CD8-positive, alpha-beta memory T cell (primary cell): ENCODE data around the gene AUH. TPM values are rescaled to one million over a fixed set of nuclear protein-coding genes. Genes with fewer than 3 reads are reported as not detected.

Experiments used
- CTCF ChIA-PET: fragments of 350-600 bp; sonication (Branson Sonifier 250); formaldehyde crosslinking; loops from one replicate; lab custom pipeline; 2021; ENCODE audit warnings: antibody characterized with exemption; lab: Charles Lee
- POLR2A ChIA-PET: fragments of 350-600 bp; sonication (Branson Sonifier 250); formaldehyde crosslinking; loops from one replicate; lab custom pipeline; 2021; ENCODE audit warnings: antibody characterized with exemption; lab: Charles Lee
- DNase-seq, 5 donors: peaks; one replicate each; pipeline versions ENCODE4 v3.0.0 to v3.0.0-alpha.2; 2020 to 2022; ENCODE audit warnings: mixed read lengths in 1 of 5
- H3K27ac ChIP-seq: one replicate; pipeline ENCODE4 v1.7.0; 2013; ENCODE audit warnings: low read depth, mild to moderate bottlenecking, low read length, moderate library complexity
- H3K27me3 ChIP-seq: 2 replicates; pipeline ENCODE4 v1.7.0; 2013; ENCODE audit warnings: low read length, mild to moderate bottlenecking; ENCODE audit not compliant: insufficient read depth, poor library complexity, severe bottlenecking
- H3K36me3 ChIP-seq: 2 replicates; pipeline ENCODE4 v1.7.0; 2013; ENCODE audit warnings: mild to moderate bottlenecking, low read length, moderate library complexity; ENCODE audit not compliant: insufficient read depth
- H3K4me1 ChIP-seq: 2 replicates; pipeline ENCODE4 v1.7.0; 2013; ENCODE audit warnings: mild to moderate bottlenecking, low read length, moderate library complexity; ENCODE audit not compliant: insufficient read depth
- H3K4me3 ChIP-seq: 2 replicates; pipeline ENCODE4 v1.7.0; 2013; ENCODE audit warnings: mild to moderate bottlenecking, low read length
- H3K9me3 ChIP-seq: 2 replicates; pipeline ENCODE4 v1.7.0; 2013; ENCODE audit warnings: mild to moderate bottlenecking, low read length
- H3K27ac Mint-ChIP-seq, 8 donors: one replicate each; pipeline ENCODE4 v1.8.0; 2020 to 2021; ENCODE audit warnings: mixed read lengths in 8 of 8, mild to moderate bottlenecking in 6 of 8, inconsistent platforms in 3 of 8, moderate library complexity in 3 of 8
- H3K27me3 Mint-ChIP-seq, 2 donors: one replicate each; pipeline ENCODE4 v1.8.0; 2020 to 2021; ENCODE audit warnings: mixed read lengths in 2 of 2, mild to moderate bottlenecking in 1 of 2, moderate library complexity in 1 of 2
- H3K36me3 Mint-ChIP-seq, 3 donors: one replicate each; pipeline ENCODE4 v1.8.0; 2020 to 2021; ENCODE audit warnings: mixed read lengths in 3 of 3, inconsistent platforms in 1 of 3, mild to moderate bottlenecking in 1 of 3
- H3K4me1 Mint-ChIP-seq, 3 donors: one replicate each; pipeline ENCODE4 v1.8.0; 2020 to 2021; ENCODE audit warnings: mixed read lengths in 3 of 3, inconsistent platforms in 1 of 3, mild to moderate bottlenecking in 1 of 3
- H3K4me3 Mint-ChIP-seq, 7 donors: one replicate each; pipeline ENCODE4 v1.8.0; 2020 to 2021; ENCODE audit warnings: mixed read lengths in 7 of 7, mild to moderate bottlenecking in 6 of 7, moderate library complexity in 4 of 7, inconsistent platforms in 2 of 7
- H3K9me3 Mint-ChIP-seq, 5 donors: one replicate each; pipeline ENCODE4 v1.8.0; 2020 to 2022; ENCODE audit warnings: mixed read lengths in 5 of 5, mild to moderate bottlenecking in 3 of 5, moderate library complexity in 2 of 5, inconsistent platforms in 1 of 5
- polyA plus RNA-seq: library from polyadenylated mRNA; unstranded; fragments of 300-500 nt; fragmentation: Illumina TruSeq; gene quantifications from one replicate; pipeline ENCODE4 v1.2.3, GENCODE V29; 2021
- total RNA-seq, 2 experiments: library from RNA; stranded (reverse); gene quantifications; one replicate each; pipeline ENCODE4 v1.2.3, GENCODE V29; 2021

AUH gene
- total and polyA plus RNA-seq, 3 experiments from 2014 or later: 12.8 to 35.0 (median 33.5) TPM

GRCh38 chr9:91359734-91360470, 1.8 kb downstream of the AUH start:
- peaks cover 30% of the 10 kb centered on the region for H3K4me1 ChIP-seq

GRCh38 chr9:91359083-91359482, 2.6 kb downstream of the AUH start:
- no peak overlapping the region for H3K27ac ChIP-seq
- no peaks in the 10 kb centered on the region for H3K27me3 Mint-ChIP-seq
- H3K4me1 ChIP-seq: peaks cover 30% of the 10 kb centered on the region
- no peaks in the 10 kb centered on the region for H3K9me3 Mint-ChIP-seq
- POLR2A ChIA-PET: no interaction called here
- peak overlapping the region in 2 of 7 donors; percentile 9 to 92 for H3K4me3 Mint-ChIP-seq
- H3K27me3 ChIP-seq: no peaks in the 10 kb centered on the region
- H3K27ac Mint-ChIP-seq: peak overlapping the region in 5 of 8 donors; percentile 0 to 78 (median 21)
- peaks cover 4% of the 10 kb centered on the region for H3K36me3 ChIP-seq
- H3K36me3 Mint-ChIP-seq: peaks cover 3 to 44% (median 7%) of the 10 kb centered on the region in 3 donors
- H3K4me1 Mint-ChIP-seq: peaks cover 46 to 72% (median 60%) of the 10 kb centered on the region in 3 donors
- CTCF ChIA-PET: interaction anchor here (1.1 to 1.4 kb wide), 3 partner anchors 9 to 67 kb away, joined by 3 read pairs; no protein-coding TSS in a partner anchor
- H3K9me3 ChIP-seq: no peaks in the 10 kb centered on the region
- no peak for DNase-seq
- no peak overlapping the region for H3K4me3 ChIP-seq

More at GRCh38 chr9:91359734-91360470, 1.8 kb downstream of the AUH start:
- DNase-seq: no peak
- ChIA-PET POLR2A (no interaction called here), CTCF (interaction anchor here (1.4 to 1.5 kb wide), 2 partner anchors 12 to 265 kb away, joined by 3 read pairs; no protein-coding TSS in a partner anchor)
- H3K27ac Mint-ChIP-seq: peak overlapping the region in 7 of 8 donors; percentile 20 to 98 (median 96)
- peaks cover 2 to 36% (median 3%) of the 10 kb centered on the region in 3 donors for H3K36me3 Mint-ChIP-seq
- H3K9me3 ChIP-seq: no peaks in the 10 kb centered on the region
- no peaks in the 10 kb centered on the region for H3K27me3 ChIP-seq
- H3K4me3 ChIP-seq: peak overlapping the region; percentile 91
- H3K4me1 Mint-ChIP-seq: peaks cover 46 to 70% (median 60%) of the 10 kb centered on the region in 3 donors
- H3K9me3 Mint-ChIP-seq: no peaks in the 10 kb centered on the region
- peaks cover 4% of the 10 kb centered on the region for H3K36me3 ChIP-seq
- H3K4me3 Mint-ChIP-seq: peak overlapping the region; percentile 90 to 99 (median 99)
- no peaks in the 10 kb centered on the region for H3K27me3 Mint-ChIP-seq
- H3K27ac ChIP-seq: no peak overlapping the region

- H3K4me1 ChIP-seq: peaks cover 11% of the 10 kb centered on the region
- ChIA-PET CTCF (no interaction called here), POLR2A (no interaction called here)
- no peaks in the 10 kb centered on the region for H3K9me3 Mint-ChIP-seq
- H3K36me3 ChIP-seq: peaks cover 12% of the 10 kb centered on the region
- H3K4me3 Mint-ChIP-seq: no peak overlapping the region
- H3K9me3 ChIP-seq: no peaks in the 10 kb centered on the region
- no peaks in the 10 kb centered on the region for H3K27me3 Mint-ChIP-seq
- no peak overlapping the region for H3K4me3 ChIP-seq
- no peaks in the 10 kb centered on the region for H3K27me3 ChIP-seq
- no peak for DNase-seq
- H3K36me3 Mint-ChIP-seq: peaks cover 0 to 64% (median 9%) of the 10 kb centered on the region in 3 donors
- no peak overlapping the region for H3K27ac ChIP-seq
- H3K4me1 Mint-ChIP-seq: peaks cover 28 to 50% (median 40%) of the 10 kb centered on the region in 3 donors
- H3K27ac Mint-ChIP-seq: no peak overlapping the region
Observed at GRCh38 chr9:91354881-91355280, 6.8 kb downstream of the AUH start.

GRCh38 chr9:91349115-91349555, 12.6 kb downstream of the AUH start:
- no peaks in the 10 kb centered on the region for H3K4me1 ChIP-seq
- H3K27ac Mint-ChIP-seq: no peak overlapping the region
- H3K27me3 Mint-ChIP-seq: peaks cover 0 to under 1% of the 10 kb centered on the region in 2 donors
- H3K9me3 ChIP-seq: no peaks in the 10 kb centered on the region
- H3K9me3 Mint-ChIP-seq: no peaks in the 10 kb centered on the region
- no peaks in the 10 kb centered on the region for H3K27me3 ChIP-seq
- ChIA-PET CTCF (no interaction called here), POLR2A (no interaction called here)
- no peak for DNase-seq
- H3K4me3 ChIP-seq: no peak overlapping the region
- peaks cover 10 to 25% (median 22%) of the 10 kb centered on the region in 3 donors for H3K4me1 Mint-ChIP-seq
- H3K36me3 Mint-ChIP-seq: peaks cover 0 to 55% (median 17%) of the 10 kb centered on the region in 3 donors
- peaks cover 8% of the 10 kb centered on the region for H3K36me3 ChIP-seq
- H3K27ac ChIP-seq: no peak overlapping the region
- no peak overlapping the region for H3K4me3 Mint-ChIP-seq

- no peaks in the 10 kb centered on the region for H3K4me1 ChIP-seq
- POLR2A ChIA-PET: no interaction called here
- no peaks in the 10 kb centered on the region for H3K27me3 ChIP-seq
- H3K9me3 ChIP-seq: no peaks in the 10 kb centered on the region
- H3K9me3 Mint-ChIP-seq: no peaks in the 10 kb centered on the region
- CTCF ChIA-PET: interaction anchor here (1.6 kb wide), 1 partner anchor 11 kb away, joined by 3 read pairs; no protein-coding TSS in a partner anchor
- peaks cover 8% of the 10 kb centered on the region for H3K36me3 ChIP-seq
- DNase-seq: no peak
- no peak overlapping the region for H3K4me3 ChIP-seq
- peaks cover 0 to 55% (median 22%) of the 10 kb centered on the region in 3 donors for H3K36me3 Mint-ChIP-seq
- no peak overlapping the region for H3K27ac ChIP-seq
- peaks cover 0 to 1% of the 10 kb centered on the region in 2 donors for H3K27me3 Mint-ChIP-seq
- no peak overlapping the region for H3K4me3 Mint-ChIP-seq
- H3K27ac Mint-ChIP-seq: peak overlapping the region in 2 of 8 donors; percentile 14 to 32
- peaks cover 11 to 26% (median 25%) of the 10 kb centered on the region in 3 donors for H3K4me1 Mint-ChIP-seq
Observed at GRCh38 chr9:91348191-91348807, 13.4 kb downstream of the AUH start.

- ChIA-PET POLR2A (no interaction called here), CTCF (interaction anchor here (1.6 kb wide), 1 partner anchor 12 kb away, joined by 3 read pairs; no protein-coding TSS in a partner anchor)
- Histone ChIP-seq H3K27me3 (no peaks in the 10 kb centered on the region), H3K36me3 (peaks cover 8% of the 10 kb centered on the region), H3K27ac (no peak overlapping the region), H3K4me3 (no peak overlapping the region), H3K4me1 (peaks cover 3% of the 10 kb centered on the region), H3K9me3 (no peaks in the 10 kb centered on the region)
- no peaks in the 10 kb centered on the region for H3K9me3 Mint-ChIP-seq
- no peak for DNase-seq
- peaks cover 0 to 1% of the 10 kb centered on the region in 2 donors for H3K27me3 Mint-ChIP-seq
- H3K27ac Mint-ChIP-seq: no peak overlapping the region
- peaks cover 7 to 59% (median 28%) of the 10 kb centered on the region in 3 donors for H3K36me3 Mint-ChIP-seq
- H3K4me1 Mint-ChIP-seq: peaks cover 16 to 33% (median 32%) of the 10 kb centered on the region in 3 donors
- no peak overlapping the region for H3K4me3 Mint-ChIP-seq
Observed at GRCh38 chr9:91347377-91347776, 14.3 kb downstream of the AUH start.

- Histone ChIP-seq H3K27me3 (no peaks in the 10 kb centered on the region), H3K4me1 (peaks cover 3% of the 10 kb centered on the region), H3K36me3 (peaks cover 11% of the 10 kb centered on the region), H3K4me3 (no peak overlapping the region), H3K9me3 (no peaks in the 10 kb centered on the region), H3K27ac (no peak overlapping the region)
- Mint-ChIP-seq H3K9me3 (no peaks in the 10 kb centered on the region), H3K27ac (no peak overlapping the region), H3K4me3 (no peak overlapping the region), H3K36me3 (peaks cover 13 to 62% (median 35%) of the 10 kb centered on the region in 3 donors), H3K27me3 (peaks cover 0 to 1% of the 10 kb centered on the region in 2 donors), H3K4me1 (peaks cover 20 to 40% (median 38%) of the 10 kb centered on the region in 3 donors)
- ChIA-PET CTCF (no interaction called here), POLR2A (interaction anchor here (1.0 kb wide), 1 partner anchor 11 kb away, joined by 5 read pairs; no protein-coding TSS in a partner anchor)
- DNase-seq: no peak
Observed at GRCh38 chr9:91346644-91347043, 15.1 kb downstream of the AUH start.
